HepG2 (cell line): ENCODE data around the gene MEF2A. TPM values are rescaled to one million over a fixed set of nuclear protein-coding genes. Genes with fewer than 3 reads are reported as not detected.

Experiments
- EEA1 ChIP-seq: sonication (generic); formaldehyde crosslinking; IDR thresholded peaks from 2 replicates; pipeline ENCODE4 v1.5.1; 2020; ENCODE audit warnings: mild to moderate bottlenecking, missing genetic modification reagents, borderline replicate concordance
- HOXA9 ChIP-seq: sonication (generic); formaldehyde crosslinking; IDR thresholded peaks from 2 replicates; pipeline ENCODE4 v1.8.1; 2022; ENCODE audit warnings: missing genetic modification reagents, mild to moderate bottlenecking, moderate library complexity, borderline replicate concordance
- IKZF1 ChIP-seq: fragments of 450-650 bp; IDR thresholded peaks from 2 replicates; pipeline ENCODE4 v1.7.1; 2016
- ISL2 ChIP-seq: sonication (generic); formaldehyde crosslinking; IDR thresholded peaks from 2 replicates; pipeline ENCODE4 v1.5.0; 2020; ENCODE audit warnings: missing genetic modification reagents
- MIXL1 ChIP-seq: IDR thresholded peaks from 2 replicates; pipeline ENCODE4 v1.6.1; 2016
- MZF1 ChIP-seq: sonication (generic); formaldehyde crosslinking; IDR thresholded peaks from 2 replicates; pipeline ENCODE4 v1.8.1; 2023; ENCODE audit warnings: mild to moderate bottlenecking, missing genetic modification reagents, borderline replicate concordance
- NCOA1 ChIP-seq: sonication (generic); formaldehyde crosslinking; IDR thresholded peaks from 2 replicates; pipeline ENCODE4 v1.9.0; 2021; ENCODE audit warnings: missing genetic modification reagents
- RBM22 ChIP-seq: fragments of 200-400 bp; formaldehyde crosslinking; optimal IDR thresholded peaks from 2 replicates; pipeline ENCODE3; 2017; ENCODE audit warnings: mild to moderate bottlenecking, low read length, moderate library complexity
- ZMAT3 ChIP-seq: sonication (generic); formaldehyde crosslinking; conservative IDR thresholded peaks from 2 replicates; pipeline ENCODE4 v1.7.0; 2021; ENCODE audit warnings: missing genetic modification reagents
- ZNF496 ChIP-seq: sonication (generic); formaldehyde crosslinking; IDR thresholded peaks from 2 replicates; pipeline ENCODE4 v1.8.1; 2023; ENCODE audit warnings: mild to moderate bottlenecking, moderate library complexity, missing genetic modification reagents; ENCODE audit not compliant: insufficient replicate concordance
- ZNF501 ChIP-seq: sonication (generic); formaldehyde crosslinking; IDR thresholded peaks from 2 replicates; pipeline ENCODE4 v1.5.1; 2020; ENCODE audit warnings: mild to moderate bottlenecking, moderate library complexity, missing genetic modification reagents
- polyA plus RNA-seq, 8 experiments: library from polyadenylated mRNA; depleted of rRNA in 3 of 8; stranded (reverse) in 7 of 8; unstranded in 1 of 8; fragments of >200 nt; fragmentation: Illumina TruSeq in 4 of 8; extraction: Trizol in 4 of 8; gene quantifications; 2 replicates each; pipeline versions ENCODE4 v1.2.1 to v1.2.3, GENCODE V29; 2011 to 2016; ENCODE audit warnings: low read depth in 4 of 8, missing spikeins in 1 of 8, mixed read lengths in 1 of 8; ENCODE audit not compliant: insufficient read depth in 1 of 8
- total RNA-seq, 5 experiments: library from RNA; depleted of rRNA; stranded (reverse); fragments of >200 nt; fragmentation: Illumina TruSeq; extraction: Trizol; gene quantifications; 2 replicates each; pipeline ENCODE4 v1.2.3, GENCODE V29; 2016; ENCODE audit warnings: low read depth in 1 of 5
- TF ChIP-seq, protein P1 (sequence below): sonication (generic); formaldehyde crosslinking; IDR thresholded peaks from 2 replicates; pipeline ENCODE4 v1.4.0; 2020; ENCODE audit warnings: low read depth, missing genetic modification reagents
- TF ChIP-seq, protein P2 (sequence below): conservative IDR thresholded peaks from 2 replicates; pipeline ENCODE4 v1.6.1; 2018; ENCODE audit warnings: missing genetic modification reagents
- TF ChIP-seq, protein P3 (sequence below): sonication (generic); formaldehyde crosslinking; IDR thresholded peaks from 2 replicates; pipeline ENCODE4 v1.4.0; 2020; ENCODE audit warnings: missing genetic modification reagents
- TF ChIP-seq, protein P4 (sequence below): sonication (generic); formaldehyde crosslinking; conservative IDR thresholded peaks from 2 replicates; pipeline ENCODE4 v1.8.0; 2022; ENCODE audit warnings: mild to moderate bottlenecking, moderate library complexity, missing genetic modification reagents
- TF ChIP-seq, protein P5 (sequence below): sonication (generic); formaldehyde crosslinking; IDR thresholded peaks from 2 replicates; pipeline ENCODE4 v1.5.0; 2020; ENCODE audit warnings: mild to moderate bottlenecking, low read depth, missing genetic modification reagents, borderline replicate concordance
- TF ChIP-seq, protein P6 (sequence below): sonication (generic); formaldehyde crosslinking; IDR thresholded peaks from 2 replicates; pipeline ENCODE4 v1.8.0; 2022; ENCODE audit warnings: missing genetic modification reagents, mild to moderate bottlenecking, borderline replicate concordance

The MEF2A gene
- total and polyA plus RNA-seq, 2 of the 13 experiments (the other 11 are each of a cell fraction or from before 2014, with no cell fraction given): 15.2 to 24.4 TPM

DNA sequence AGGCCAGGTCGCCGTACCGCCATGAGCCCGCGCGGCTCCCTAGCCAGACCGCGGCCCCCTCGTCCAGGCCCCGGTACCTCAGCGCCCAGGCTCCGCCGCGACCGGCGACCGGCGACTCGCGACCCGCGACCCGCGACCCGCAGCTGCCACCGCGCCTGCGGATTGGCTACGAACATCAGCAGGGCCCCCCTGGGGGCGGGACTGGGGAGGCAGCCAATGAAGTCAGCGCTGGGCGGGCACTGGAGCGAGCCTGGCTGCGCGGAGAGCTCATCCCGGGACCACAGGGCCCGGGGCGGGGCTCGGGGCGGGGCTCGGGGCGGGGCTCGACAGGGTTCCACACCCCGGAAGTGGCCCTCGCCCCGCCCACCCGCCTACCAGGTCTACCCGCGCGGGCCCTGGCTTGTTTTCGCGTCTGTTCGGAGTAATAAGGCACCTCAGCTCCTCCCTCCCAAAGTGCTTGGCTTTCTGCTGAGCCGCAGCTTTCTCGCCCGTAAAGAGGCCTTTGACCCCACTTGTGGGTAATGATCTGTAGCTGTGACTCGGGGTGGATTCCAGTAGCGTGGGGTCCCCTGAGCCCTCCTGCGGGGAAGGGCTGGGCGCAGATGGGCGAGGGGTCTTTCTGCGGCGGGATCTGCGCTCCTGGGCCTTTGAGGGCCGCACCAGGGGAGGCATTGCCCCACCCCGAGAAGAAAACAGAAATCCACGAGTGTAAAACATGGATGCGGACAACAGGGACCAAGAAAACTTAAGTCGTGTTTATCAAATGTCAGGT, 167.7 kb downstream of the MEF2A start, which contains the start of gene LYSMD4 (continued):
- TF ChIP-seq, protein P1, sequence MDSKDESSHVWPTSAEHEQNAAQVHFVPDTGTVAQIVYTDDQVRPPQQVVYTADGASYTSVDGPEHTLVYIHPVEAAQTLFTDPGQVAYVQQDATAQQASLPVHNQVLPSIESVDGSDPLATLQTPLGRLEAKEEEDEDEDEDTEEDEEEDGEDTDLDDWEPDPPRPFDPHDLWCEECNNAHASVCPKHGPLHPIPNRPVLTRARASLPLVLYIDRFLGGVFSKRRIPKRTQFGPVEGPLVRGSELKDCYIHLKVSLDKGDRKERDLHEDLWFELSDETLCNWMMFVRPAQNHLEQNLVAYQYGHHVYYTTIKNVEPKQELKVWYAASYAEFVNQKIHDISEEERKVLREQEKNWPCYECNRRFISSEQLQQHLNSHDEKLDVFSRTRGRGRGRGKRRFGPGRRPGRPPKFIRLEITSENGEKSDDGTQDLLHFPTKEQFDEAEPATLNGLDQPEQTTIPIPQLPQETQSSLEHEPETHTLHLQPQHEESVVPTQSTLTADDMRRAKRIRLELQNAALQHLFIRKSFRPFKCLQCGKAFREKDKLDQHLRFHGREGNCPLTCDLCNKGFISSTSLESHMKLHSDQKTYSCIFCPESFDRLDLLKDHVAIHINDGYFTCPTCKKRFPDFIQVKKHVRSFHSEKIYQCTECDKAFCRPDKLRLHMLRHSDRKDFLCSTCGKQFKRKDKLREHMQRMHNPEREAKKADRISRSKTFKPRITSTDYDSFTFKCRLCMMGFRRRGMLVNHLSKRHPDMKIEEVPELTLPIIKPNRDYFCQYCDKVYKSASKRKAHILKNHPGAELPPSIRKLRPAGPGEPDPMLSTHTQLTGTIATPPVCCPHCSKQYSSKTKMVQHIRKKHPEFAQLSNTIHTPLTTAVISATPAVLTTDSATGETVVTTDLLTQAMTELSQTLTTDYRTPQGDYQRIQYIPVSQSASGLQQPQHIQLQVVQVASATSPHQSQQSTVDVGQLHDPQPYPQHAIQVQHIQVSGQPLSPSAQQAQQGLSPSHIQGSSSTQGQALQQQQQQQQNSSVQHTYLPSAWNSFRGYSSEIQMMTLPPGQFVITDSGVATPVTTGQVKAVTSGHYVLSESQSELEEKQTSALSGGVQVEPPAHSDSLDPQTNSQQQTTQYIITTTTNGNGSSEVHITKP (CRISPR knock-in tag): no peak
- TF ChIP-seq ZMAT3: no peak
- TF ChIP-seq, protein P2, sequence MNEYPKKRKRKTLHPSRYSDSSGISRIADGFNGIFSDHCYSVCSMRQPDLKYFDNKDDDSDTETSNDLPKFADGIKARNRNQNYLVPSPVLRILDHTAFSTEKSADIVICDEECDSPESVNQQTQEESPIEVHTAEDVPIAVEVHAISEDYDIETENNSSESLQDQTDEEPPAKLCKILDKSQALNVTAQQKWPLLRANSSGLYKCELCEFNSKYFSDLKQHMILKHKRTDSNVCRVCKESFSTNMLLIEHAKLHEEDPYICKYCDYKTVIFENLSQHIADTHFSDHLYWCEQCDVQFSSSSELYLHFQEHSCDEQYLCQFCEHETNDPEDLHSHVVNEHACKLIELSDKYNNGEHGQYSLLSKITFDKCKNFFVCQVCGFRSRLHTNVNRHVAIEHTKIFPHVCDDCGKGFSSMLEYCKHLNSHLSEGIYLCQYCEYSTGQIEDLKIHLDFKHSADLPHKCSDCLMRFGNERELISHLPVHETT: no peak; the same call in 1 of the 2 replicates
- TF ChIP-seq RBM22: no peak
- no peak for TF ChIP-seq ISL2 (CRISPR knock-in tag)
- TF ChIP-seq, protein P3, sequence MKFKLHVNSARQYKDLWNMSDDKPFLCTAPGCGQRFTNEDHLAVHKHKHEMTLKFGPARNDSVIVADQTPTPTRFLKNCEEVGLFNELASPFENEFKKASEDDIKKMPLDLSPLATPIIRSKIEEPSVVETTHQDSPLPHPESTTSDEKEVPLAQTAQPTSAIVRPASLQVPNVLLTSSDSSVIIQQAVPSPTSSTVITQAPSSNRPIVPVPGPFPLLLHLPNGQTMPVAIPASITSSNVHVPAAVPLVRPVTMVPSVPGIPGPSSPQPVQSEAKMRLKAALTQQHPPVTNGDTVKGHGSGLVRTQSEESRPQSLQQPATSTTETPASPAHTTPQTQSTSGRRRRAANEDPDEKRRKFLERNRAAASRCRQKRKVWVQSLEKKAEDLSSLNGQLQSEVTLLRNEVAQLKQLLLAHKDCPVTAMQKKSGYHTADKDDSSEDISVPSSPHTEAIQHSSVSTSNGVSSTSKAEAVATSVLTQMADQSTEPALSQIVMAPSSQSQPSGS (CRISPR knock-in tag): no peak
- no peak for TF ChIP-seq NCOA1 (CRISPR knock-in tag)
- TF ChIP-seq, protein P4, sequence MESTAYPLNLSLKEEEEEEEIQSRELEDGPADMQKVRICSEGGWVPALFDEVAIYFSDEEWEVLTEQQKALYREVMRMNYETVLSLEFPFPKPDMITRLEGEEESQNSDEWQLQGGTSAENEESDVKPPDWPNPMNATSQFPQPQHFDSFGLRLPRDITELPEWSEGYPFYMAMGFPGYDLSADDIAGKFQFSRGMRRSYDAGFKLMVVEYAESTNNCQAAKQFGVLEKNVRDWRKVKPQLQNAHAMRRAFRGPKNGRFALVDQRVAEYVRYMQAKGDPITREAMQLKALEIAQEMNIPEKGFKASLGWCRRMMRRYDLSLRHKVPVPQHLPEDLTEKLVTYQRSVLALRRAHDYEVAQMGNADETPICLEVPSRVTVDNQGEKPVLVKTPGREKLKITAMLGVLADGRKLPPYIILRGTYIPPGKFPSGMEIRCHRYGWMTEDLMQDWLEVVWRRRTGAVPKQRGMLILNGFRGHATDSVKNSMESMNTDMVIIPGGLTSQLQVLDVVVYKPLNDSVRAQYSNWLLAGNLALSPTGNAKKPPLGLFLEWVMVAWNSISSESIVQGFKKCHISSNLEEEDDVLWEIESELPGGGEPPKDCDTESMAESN (CRISPR knock-in tag): no peak
- TF ChIP-seq, protein P5, sequence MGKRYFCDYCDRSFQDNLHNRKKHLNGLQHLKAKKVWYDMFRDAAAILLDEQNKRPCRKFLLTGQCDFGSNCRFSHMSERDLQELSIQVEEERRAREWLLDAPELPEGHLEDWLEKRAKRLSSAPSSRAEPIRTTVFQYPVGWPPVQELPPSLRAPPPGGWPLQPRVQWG: no peak
- 0 out of 2 replicates have a peak, but pooled peaks have one; percentile 25 for TF ChIP-seq EEA1
- no peak for TF ChIP-seq ZNF496 (CRISPR knock-in tag)
- TF ChIP-seq HOXA9 (CRISPR knock-in tag): no peak
- TF ChIP-seq, protein P6, sequence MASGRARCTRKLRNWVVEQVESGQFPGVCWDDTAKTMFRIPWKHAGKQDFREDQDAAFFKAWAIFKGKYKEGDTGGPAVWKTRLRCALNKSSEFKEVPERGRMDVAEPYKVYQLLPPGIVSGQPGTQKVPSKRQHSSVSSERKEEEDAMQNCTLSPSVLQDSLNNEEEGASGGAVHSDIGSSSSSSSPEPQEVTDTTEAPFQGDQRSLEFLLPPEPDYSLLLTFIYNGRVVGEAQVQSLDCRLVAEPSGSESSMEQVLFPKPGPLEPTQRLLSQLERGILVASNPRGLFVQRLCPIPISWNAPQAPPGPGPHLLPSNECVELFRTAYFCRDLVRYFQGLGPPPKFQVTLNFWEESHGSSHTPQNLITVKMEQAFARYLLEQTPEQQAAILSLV: no peak
- no peak for TF ChIP-seq IKZF1
- no peak for TF ChIP-seq MZF1 (CRISPR knock-in tag)
- 0 out of 2 replicates have a peak, but pooled peaks have one; percentile 24 for TF ChIP-seq MIXL1 (CRISPR knock-in tag)
- TF ChIP-seq ZNF501: 0 out of 2 replicates have a peak, but pooled peaks have one; percentile 50
